RCC 7860 (cell line): ENCODE data around the gene TLL1.

ENCODE experiments used
- DNase-seq: peaks from one replicate; pipeline ENCODE4 v3.0.0-alpha.2; 2015; ENCODE audit warnings: low spot score
- FAIRE-seq: peaks from 2 replicates; lab custom pipeline; 2012; peaks lifted over from hg19 to GRCh38; lab: Jason Lieb, UNC

Gene TLL1

DNA sequence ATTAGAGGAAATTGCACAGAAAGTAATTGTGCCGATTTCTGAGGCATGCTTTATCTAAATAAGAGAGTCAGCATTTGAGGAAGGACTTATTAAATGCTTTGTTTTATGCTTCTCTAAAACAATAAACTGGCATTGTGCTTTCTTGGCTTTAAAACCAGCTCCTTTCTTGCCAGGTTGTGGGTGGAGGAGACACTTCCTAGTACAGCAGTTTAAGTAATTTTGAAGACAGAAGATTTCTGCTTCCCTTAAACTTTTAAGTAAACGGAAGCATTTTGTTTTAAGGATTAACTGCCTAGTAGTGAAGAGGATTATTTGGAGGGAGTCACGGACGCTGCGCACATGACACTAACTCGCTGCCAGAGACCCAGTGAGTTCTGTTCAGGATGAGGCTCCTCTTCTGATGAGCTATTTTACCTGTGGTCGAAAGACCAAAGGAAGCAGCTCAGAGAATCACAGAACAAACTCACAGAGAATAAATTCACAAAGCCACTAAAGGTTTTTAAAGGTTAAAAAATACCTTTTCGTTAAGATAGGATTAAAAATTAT lies 169.5 kb downstream of the TLL1 start:
- FAIRE-seq (no peak), DNase-seq (no peak)

- FAIRE-seq (no peak), DNase-seq (no peak)
Measured at GRCh38 chr4:166043801-166044200, 170.8 kb downstream of the TLL1 start.

GRCh38 chr4:166044871-166045270 lies 171.8 kb downstream of the TLL1 start:
- FAIRE-seq (no peak), DNase-seq (no peak)

GRCh38 chr4:166045457-166045856 lies 172.4 kb downstream of the TLL1 start:
- FAIRE-seq (no peak), DNase-seq (no peak)

DNA sequence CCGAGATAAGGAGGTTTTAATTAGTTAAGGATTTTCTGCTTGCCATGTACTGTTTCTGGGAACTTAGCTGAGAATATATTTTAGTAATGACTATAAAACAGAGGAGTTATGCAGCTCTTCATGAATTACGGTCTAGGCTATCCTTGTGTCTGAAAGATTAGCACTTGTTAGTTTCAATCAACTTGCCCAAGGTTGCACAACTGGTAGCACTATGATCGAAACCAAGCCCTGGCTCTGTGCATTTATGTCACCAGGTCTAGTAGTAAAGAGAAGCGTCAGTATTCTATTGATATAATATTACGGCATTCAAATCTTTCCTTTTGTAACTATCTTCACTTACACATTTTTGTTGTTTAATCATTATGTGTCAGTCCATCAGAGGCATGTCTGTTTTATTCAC lies 176.0 kb downstream of the TLL1 start:
- no peak for FAIRE-seq
- no peak for DNase-seq

DNA sequence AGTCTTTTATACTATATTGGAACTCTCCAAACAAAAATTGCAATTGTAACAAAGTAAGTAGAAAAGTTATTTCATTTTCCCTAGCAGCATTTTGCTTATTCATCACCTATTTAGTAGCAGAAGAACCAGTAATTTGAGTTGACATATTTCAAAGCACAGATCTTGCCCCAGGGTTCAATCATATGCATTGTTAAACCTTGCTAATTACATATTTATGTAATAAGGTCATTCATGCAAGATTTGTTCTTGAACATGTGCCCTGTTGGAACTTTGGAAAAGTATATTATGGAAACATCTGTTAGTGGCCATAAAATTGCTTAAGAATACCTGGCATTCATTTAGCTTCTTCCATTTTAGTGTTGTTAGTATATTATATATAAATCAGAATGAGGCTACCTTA lies 191.7 kb downstream of the TLL1 start:
- DNase-seq (no peak), FAIRE-seq (no peak)

GRCh38 chr4:166065324-166065723 lies 192.3 kb downstream of the TLL1 start:
- no peak for DNase-seq
- no peak for FAIRE-seq

- FAIRE-seq (no peak), DNase-seq (no peak)
Measured at GRCh38 chr4:166066936-166067335, 193.9 kb downstream of the TLL1 start.

- FAIRE-seq (no peak), DNase-seq (no peak)
Measured at GRCh38 chr4:166067915-166068314, 194.9 kb downstream of the TLL1 start.

- no peak for FAIRE-seq
Measured at GRCh38 chr4:166073783-166074182, 200.7 kb downstream of the TLL1 start.

DNA sequence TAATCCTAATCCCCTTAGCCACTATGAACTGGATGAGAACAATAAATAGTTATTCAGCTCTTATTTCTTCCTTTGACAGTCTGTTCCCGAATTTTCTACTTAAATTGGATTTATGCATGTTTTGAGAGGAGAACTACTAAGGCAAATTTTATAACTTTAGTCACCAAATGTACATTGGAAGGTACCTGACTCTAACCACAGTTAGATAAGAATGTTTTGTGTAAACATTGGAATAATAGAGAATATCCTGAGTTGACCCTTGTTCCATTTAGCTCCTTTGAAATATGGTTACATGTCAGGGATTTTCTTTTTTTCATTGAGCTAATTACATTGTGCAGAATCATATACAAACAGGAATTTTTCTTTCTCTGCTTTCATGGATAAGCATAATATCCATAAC lies 202.6 kb downstream of the TLL1 start:
- DNase-seq = no peak
- FAIRE-seq = no peak

More at GRCh38 chr4:166073783-166074182, 200.7 kb downstream of the TLL1 start:
- DNase-seq = no peak

GRCh38 chr4:166077782-166078181 lies 204.7 kb downstream of the TLL1 start:
- FAIRE-seq = no peak
- DNase-seq = no peak

DNA sequence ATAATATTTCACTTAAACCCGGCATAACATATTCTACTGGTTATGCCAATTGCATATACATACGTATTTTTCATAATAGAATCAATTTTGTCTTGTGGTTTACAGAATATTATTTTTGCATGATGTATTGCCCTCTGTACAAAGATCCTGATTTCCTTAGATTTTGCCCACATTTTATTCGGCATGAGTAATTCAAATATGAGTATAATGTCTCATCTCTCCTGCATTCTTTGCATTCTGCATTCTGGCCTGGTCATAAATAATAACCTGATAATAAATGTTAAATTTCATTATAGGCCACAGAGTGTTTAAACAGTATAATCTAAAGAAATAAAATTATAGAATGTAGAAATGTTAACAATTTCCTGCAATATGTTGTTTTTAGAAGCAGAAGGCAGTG lies 205.3 kb downstream of the TLL1 start:
- DNase-seq (no peak), FAIRE-seq (no peak)

DNA sequence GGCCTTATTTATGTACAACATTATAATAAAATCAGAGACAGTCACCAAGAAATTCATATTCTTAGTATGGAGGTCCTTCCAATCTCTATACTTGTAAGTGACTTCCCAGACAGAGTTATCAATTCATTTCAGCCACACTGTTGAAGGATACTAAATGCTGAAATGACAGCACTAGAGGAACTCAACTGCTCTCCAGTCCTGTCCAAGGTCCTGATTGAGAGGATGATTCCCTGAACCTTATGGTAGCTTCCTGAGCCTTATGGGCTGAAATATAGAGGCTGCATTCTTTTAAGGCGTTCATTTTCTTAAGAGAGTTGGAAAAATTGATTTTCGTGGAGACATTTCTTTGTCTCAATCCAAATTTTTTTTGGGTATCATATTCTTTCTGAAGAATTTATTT lies 205.9 kb downstream of the TLL1 start:
- DNase-seq (no peak), FAIRE-seq (no peak)

DNA sequence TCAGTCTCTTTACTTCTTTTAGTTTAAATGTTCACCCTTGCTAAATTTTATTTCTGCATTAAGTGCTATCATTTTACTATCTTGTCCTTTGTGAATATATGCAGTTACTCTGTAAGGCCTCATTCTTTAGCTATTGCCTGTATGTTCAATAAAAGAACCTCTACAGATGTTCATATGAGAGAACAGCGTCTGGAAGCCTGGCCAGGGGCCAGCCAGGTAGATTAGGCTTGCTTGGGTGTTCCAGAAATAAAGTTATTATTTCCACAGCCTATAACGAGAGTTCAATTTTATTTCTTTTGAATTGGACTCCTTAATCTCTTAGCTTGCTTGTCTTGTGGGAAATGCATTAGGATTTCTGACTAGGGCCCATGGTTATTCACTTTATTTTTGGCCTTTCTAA lies 214.5 kb downstream of the TLL1 start:
- DNase-seq = no peak
- FAIRE-seq = no peak

- FAIRE-seq = no peak
- DNase-seq = no peak
Measured at GRCh38 chr4:166088576-166088975, 215.5 kb downstream of the TLL1 start.

DNA sequence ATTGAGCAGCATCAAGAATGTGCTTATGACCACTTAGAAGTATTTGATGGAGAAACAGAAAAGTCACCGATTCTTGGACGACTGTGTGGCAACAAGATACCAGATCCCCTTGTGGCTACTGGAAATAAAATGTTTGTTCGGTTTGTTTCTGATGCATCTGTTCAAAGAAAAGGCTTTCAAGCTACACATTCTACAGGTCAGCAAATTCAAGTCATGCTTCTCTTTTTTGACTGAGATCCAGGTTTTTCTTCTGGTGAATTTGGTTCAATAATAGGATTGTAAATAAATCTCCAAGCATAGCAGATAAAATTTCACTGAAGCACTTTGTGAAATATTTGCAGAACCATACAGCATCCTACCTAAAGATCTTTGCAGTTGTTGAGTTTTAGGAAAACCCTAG lies 218.1 kb downstream of the TLL1 start:
- DNase-seq (no peak), FAIRE-seq (no peak)

- FAIRE-seq (peak; percentile 58), DNase-seq (peak; percentile 37)
Measured at GRCh38 chr4:166091912-166092510, 219.0 kb downstream of the TLL1 start.

DNA sequence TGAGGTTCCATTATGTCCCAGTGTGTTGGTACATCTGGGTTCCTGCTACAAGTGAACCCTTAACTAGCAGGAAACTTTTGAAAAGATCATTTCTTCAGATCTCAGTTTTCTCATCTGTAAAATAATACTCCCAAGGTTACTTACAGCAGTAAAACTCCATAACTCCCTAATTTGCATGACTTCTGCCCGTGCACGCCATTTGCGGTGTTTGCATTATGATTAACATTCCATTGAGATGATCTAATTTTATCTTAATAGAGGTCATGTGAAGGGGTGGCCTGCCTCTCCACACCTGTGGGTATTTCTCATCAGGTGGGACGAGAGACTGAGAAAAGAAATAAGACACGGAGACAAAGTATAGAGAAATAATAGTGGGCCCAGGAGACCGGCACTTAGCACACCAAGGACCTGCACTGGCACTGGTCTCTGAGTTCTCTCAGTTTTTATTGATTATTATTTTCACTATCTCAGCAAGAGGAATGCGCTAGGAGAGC lies 219.8 kb downstream of the TLL1 start:
- no peak for DNase-seq
- no peak for FAIRE-seq

- DNase-seq (no peak), FAIRE-seq (no peak)
Measured at GRCh38 chr4:166104623-166105022, 231.6 kb downstream of the TLL1 start.

DNA sequence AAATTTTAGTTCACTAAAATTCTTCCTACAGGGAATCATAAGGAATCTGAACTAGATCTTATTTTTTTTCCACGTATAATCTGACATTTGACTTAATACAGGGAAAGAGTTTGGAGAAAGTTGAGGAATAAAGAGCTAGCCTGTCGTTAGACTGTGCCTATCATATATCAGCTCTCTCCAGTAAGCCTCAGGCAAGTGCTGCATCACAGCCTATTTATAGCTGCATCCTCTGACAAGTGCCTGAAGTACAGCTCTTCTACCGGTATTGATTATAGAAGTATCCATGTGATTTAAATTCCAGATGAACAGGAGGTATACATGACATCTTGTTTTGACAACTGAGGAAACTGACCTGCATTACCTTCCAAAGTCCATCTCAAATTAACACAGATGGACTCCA lies 248.9 kb downstream of the TLL1 start:
- DNase-seq (no peak), FAIRE-seq (no peak)

GRCh38 chr4:166123546-166123945 lies 250.5 kb downstream of the TLL1 start:
- FAIRE-seq (no peak), DNase-seq (no peak)

GRCh38 chr4:166128403-166128802 lies 255.4 kb downstream of the TLL1 start:
- DNase-seq (no peak), FAIRE-seq (no peak)
